ENCODE measurements around the gene KRT4. TPM values are rescaled to one million over a fixed set of nuclear protein-coding genes. Genes with fewer than 3 reads are reported as not detected.
"Not testable (repeated sequence)": the region's sequence is repeated elsewhere in the genome, so short reads cannot be mapped to it uniquely, and the experiment has no call there.

Gene KRT4
- total RNA-seq, 2 donors from 2014 or later = not detected

- Histone ChIP-seq H3K4me3 (no peak overlapping the region), H3K36me3 (no peaks in the 10 kb centered on the region), H3K27ac (no peak overlapping the region), H3K27me3 (no peaks in the 10 kb centered on the region), H3K9ac (ENCODE audit: low read depth in 2 of 2, low read length in 2 of 2) (no peak overlapping the region), H3K4me1 (no peaks in the 10 kb centered on the region), H3K9me3 (no peaks in the 10 kb centered on the region)
- TF ChIP-seq, protein P1, sequence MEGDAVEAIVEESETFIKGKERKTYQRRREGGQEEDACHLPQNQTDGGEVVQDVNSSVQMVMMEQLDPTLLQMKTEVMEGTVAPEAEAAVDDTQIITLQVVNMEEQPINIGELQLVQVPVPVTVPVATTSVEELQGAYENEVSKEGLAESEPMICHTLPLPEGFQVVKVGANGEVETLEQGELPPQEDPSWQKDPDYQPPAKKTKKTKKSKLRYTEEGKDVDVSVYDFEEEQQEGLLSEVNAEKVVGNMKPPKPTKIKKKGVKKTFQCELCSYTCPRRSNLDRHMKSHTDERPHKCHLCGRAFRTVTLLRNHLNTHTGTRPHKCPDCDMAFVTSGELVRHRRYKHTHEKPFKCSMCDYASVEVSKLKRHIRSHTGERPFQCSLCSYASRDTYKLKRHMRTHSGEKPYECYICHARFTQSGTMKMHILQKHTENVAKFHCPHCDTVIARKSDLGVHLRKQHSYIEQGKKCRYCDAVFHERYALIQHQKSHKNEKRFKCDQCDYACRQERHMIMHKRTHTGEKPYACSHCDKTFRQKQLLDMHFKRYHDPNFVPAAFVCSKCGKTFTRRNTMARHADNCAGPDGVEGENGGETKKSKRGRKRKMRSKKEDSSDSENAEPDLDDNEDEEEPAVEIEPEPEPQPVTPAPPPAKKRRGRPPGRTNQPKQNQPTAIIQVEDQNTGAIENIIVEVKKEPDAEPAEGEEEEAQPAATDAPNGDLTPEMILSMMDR (IDR thresholded peaks at IDR 0.05) = no peak
- DNase-seq = no peak
- intact Hi-C loops (cut with DNase I) = no loop called here
These were observed 16.4 kb downstream of the KRT4 start for GRCh38 chr12:52797529-52797894.

DNA sequence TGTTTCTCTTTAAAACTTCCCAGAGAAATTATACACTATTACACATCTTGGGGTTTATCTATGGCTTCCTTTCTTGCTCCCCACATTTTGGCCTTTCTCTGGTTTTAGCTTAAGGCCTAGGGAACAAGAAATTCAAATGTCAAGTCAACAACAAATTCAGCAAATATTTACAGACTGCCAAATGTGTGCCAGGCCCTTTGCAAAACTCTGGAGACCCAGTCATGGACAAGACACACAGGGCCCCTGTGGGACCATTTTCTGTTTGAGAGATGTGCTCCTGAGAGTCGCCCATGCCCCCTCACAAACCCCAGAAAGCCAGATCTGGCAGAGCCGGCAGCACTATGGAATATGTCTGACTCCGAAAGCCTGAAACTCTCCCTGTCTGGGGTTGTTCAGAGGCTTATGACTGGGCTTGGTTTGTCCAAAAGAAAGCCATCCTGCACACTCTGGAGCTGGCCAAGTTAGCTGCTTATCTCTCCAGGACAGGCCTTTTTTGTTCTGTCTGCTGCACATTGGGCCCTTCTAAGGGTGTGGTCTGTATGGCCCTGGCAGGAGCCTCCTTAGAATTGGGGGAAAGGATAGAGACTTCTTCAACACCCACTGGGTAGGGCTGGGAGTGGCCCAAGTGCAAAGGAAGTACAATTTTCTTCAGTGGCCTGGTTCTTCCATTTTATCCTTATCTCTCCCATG, 16.9 kb downstream of the KRT4 start:
- intact Hi-C loops (cut with DNase I) = no loop called here
- H3K27ac ChIP-seq = no peak overlapping the region
- no peaks in the 10 kb centered on the region for H3K27me3 ChIP-seq
- H3K4me1 ChIP-seq = no peaks in the 10 kb centered on the region
- no peak overlapping the region for H3K4me3 ChIP-seq
- H3K36me3 ChIP-seq = no peaks in the 10 kb centered on the region
- H3K9me3 ChIP-seq = no peaks in the 10 kb centered on the region
- TF ChIP-seq, protein P1 (IDR thresholded peaks at IDR 0.05) = no peak
- H3K9ac ChIP-seq (ENCODE audit: low read depth in 2 of 2, low read length in 2 of 2) = no peak overlapping the region
- DNase-seq = no peak

GRCh38 chr12:52796429-52796794, 17.5 kb downstream of the KRT4 start:
- no peaks in the 10 kb centered on the region for H3K4me1 ChIP-seq
- intact Hi-C loops (cut with DNase I) = no loop called here
- no peaks in the 10 kb centered on the region for H3K36me3 ChIP-seq
- H3K27me3 ChIP-seq = no peaks in the 10 kb centered on the region
- no peak overlapping the region for H3K9ac ChIP-seq (ENCODE audit: low read depth in 2 of 2, low read length in 2 of 2)
- TF ChIP-seq, protein P1 (IDR thresholded peaks at IDR 0.05) = no peak
- no peak overlapping the region for H3K4me3 ChIP-seq
- no peak for DNase-seq
- no peaks in the 10 kb centered on the region for H3K9me3 ChIP-seq
- no peak overlapping the region for H3K27ac ChIP-seq

DNA sequence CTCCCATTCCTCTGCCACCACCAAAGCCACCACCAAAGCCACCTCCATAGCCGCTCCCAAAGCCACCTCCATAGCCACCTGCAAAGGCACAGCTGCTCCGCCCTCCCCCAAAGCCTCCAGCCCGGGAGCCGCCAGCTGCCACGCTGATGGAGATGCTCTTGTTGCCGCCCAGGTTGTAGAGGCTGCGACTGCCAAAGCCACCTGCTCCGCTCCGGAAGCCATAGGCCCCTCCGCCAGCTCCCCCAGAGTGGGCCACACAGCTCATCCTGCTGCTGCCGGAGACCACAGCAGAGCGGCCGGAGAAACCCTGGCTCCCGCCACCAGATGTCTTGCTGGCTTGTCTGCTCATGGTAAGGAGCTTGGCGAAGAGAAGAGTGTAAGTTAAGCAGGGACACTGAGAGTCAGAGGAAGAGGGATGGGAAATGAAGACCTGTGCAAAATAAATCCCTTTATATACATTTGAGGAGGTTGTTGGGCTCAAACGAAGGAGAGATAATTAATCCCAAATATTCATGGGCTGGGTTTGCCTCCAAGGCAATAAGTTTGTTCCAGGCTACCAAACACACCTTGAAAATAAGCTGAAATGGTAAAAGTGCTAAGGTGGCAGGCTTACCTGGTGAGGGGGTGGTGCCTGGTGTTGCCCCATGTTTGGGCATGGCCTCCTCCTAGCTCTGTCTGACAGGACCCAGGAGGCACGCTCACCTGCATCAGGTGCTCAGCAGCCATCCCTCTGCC, 18.1 kb downstream of the KRT4 start, which contains the start of gene KRT3:
Gene KRT3 (minus strand): TSS at position 424 of the 735 bp plus-strand sequence. CDS start 75 bp downstream, at position 349.
- Histone ChIP-seq H3K36me3 (no peaks in the 10 kb centered on the region), H3K9me3 (no peaks in the 10 kb centered on the region), H3K4me3 (no peak within 1 kb of the TSS), H3K27me3 (no peaks in the 10 kb centered on the region), H3K9ac (ENCODE audit: low read depth in 2 of 2, low read length in 2 of 2) (no peak within 1 kb of the TSS), H3K27ac (no peak within 1 kb of the TSS), H3K4me1 (no peaks in the 10 kb centered on the region)
- intact Hi-C loops (cut with DNase I) = no loop called here
- no peak for DNase-seq
- TF ChIP-seq, protein P1 (IDR thresholded peaks at IDR 0.05) = no peak

GRCh38 chr12:52795332-52795674, 18.6 kb downstream of the KRT4 start:
- H3K27me3 ChIP-seq; H3K4me1 ChIP-seq; H3K9ac ChIP-seq (ENCODE audit: low read depth in 2 of 2, low read length in 2 of 2); H3K36me3 ChIP-seq; H3K4me3 ChIP-seq; H3K9me3 ChIP-seq; DNase-seq; intact Hi-C loops (cut with DNase I); H3K27ac ChIP-seq: not testable (repeated sequence)

All from colonic mucosa (tissue), 4 donors.